HEK293T (cell line): Measurements from ENCODE around the gene PITPNC1.

Source experiments
- BHLHE40 ChIP-seq: fragments of 450-650 bp; IDR thresholded peaks from 2 replicates; pipeline ENCODE4 v1.6.1; 2016; ENCODE audit warnings: mild to moderate bottlenecking, moderate library complexity, borderline replicate concordance
- ELF4 ChIP-seq: fragments of 450-650 bp; IDR thresholded peaks from 2 replicates; pipeline ENCODE4 v1.6.1; 2017; ENCODE audit warnings: antibody characterized with exemption
- FOXA1 ChIP-seq: fragments of 450-650 bp; IDR thresholded peaks from 2 replicates; pipeline ENCODE4 v1.6.1; 2016; ENCODE audit warnings: mild to moderate bottlenecking
- FOXM1 ChIP-seq: fragments of 450-650 bp; IDR thresholded peaks from 2 replicates; pipeline ENCODE4 v1.6.1; 2017; ENCODE audit warnings: mild to moderate bottlenecking, borderline replicate concordance
- HDGF ChIP-seq: fragments of 450-650 bp; IDR thresholded peaks from 2 replicates; pipeline ENCODE4 v1.6.1; 2017; ENCODE audit warnings: antibody characterized with exemption, borderline replicate concordance
- NFRKB ChIP-seq: fragments of 450-650 bp; IDR thresholded peaks from 2 replicates; pipeline ENCODE4 v1.6.1; 2016; ENCODE audit warnings: mild to moderate bottlenecking, moderate library complexity
- SP1 ChIP-seq: fragments of 450-650 bp; IDR thresholded peaks from 2 replicates; pipeline ENCODE4 v1.6.1; 2017
- SUZ12 ChIP-seq: fragments of 450-650 bp; IDR thresholded peaks from 2 replicates; pipeline ENCODE4 v1.6.1; 2016; ENCODE audit warnings: mild to moderate bottlenecking
- ZNF384 ChIP-seq: fragments of 450-650 bp; IDR thresholded peaks from 2 replicates; pipeline ENCODE4 v1.6.1; 2016

DNA sequence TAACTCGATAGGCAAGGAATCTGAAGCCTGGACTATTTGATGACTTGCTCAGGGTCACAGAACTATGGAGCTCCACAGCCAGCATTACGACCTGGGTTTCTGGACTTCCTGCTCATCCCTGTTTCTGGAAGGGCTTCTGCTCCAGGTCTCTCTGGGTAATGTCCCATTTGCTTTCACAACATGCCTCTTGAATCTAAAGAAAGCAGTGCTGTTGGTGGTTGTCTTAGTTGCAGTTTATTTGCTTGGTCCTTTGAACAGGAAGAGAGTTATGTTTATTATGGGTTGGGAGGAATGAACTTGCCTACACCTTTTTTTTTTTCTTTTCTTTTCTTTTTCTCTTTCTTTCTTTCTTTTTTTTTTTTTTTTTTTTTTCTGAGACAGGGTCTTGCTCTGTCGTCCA lies 84.8 kb downstream of the PITPNC1 start:
- no peak for TF ChIP-seq SUZ12
- TF ChIP-seq ELF4: no peak
- no peak for TF ChIP-seq NFRKB
- TF ChIP-seq SP1: no peak
- TF ChIP-seq FOXM1: no peak
- TF ChIP-seq BHLHE40: no peak
- TF ChIP-seq FOXA1: no peak
- TF ChIP-seq HDGF: no peak
- TF ChIP-seq ZNF384: no peak
